Stomach (tissue), 4 donors: ENCODE results near the gene COL13A1.

Experiments used
- CTCF ChIP-seq, 7 experiments: fragments of 450-650 bp in 4 of 7; fragments of 200-600 bp in 3 of 7; sonication (generic) in 3 of 7; IDR thresholded peaks; one replicate each; pipeline ENCODE4 v1.5.1; 2016 to 2019; ENCODE audit warnings: antibody characterized with exemption in 7 of 7, control low read depth in 2 of 7, mild to moderate bottlenecking in 1 of 7
- EP300 ChIP-seq: sonication (generic); formaldehyde crosslinking; IDR thresholded peaks from one replicate; pipeline ENCODE4 v1.6.1; 2017; ENCODE audit warnings: antibody characterized with exemption
- POLR2A ChIP-seq, 4 donors: fragments of 450-650 bp; IDR thresholded peaks; one replicate each; pipeline ENCODE4 v1.6.1; 2016; ENCODE audit warnings: antibody characterized with exemption in 4 of 4, control low read depth in 2 of 4, mild to moderate bottlenecking in 1 of 4, moderate library complexity in 1 of 4
- POLR2AphosphoS5 ChIP-seq, 3 donors: sonication (generic); formaldehyde crosslinking; IDR thresholded peaks; one replicate each; pipeline ENCODE4 v1.6.1; 2016; ENCODE audit warnings: antibody characterized with exemption in 3 of 3

- TF ChIP-seq POLR2AphosphoS5 (IDR thresholded peaks at IDR 0.05) (no peak), CTCF (IDR thresholded peaks at IDR 0.05) (no peak), POLR2A (IDR thresholded peaks at IDR 0.05) (no peak), EP300 (no peak)
Observed at GRCh38 chr10:69825604-69826003, 23.9 kb downstream of the COL13A1 start.
